CD4-positive, CD25-positive, alpha-beta regulatory T cell (primary cell): ENCODE results near the gene GALNTL6. TPM values are rescaled to one million over a fixed set of nuclear protein-coding genes. Genes with fewer than 3 reads are reported as not detected.
"Not testable (repeated sequence)": the region's sequence is repeated elsewhere in the genome, so short reads cannot be mapped to it uniquely, and the experiment has no call there.

ENCODE experiments used
- ATAC-seq, 2 donors: fragments of 150-1000 bp; cut with Tn5 transposase; one replicate each; pipeline ENCODE4 v1.10.0; 2021; ENCODE audit warnings: low read depth in 2 of 2, moderate number of reproducible peaks in 2 of 2, moderate library complexity in 1 of 2
- DNase-seq, 3 donors: peaks; one replicate each; pipeline versions ENCODE4 v3.0.0 to v3.0.0-alpha.2; 2012 to 2022; ENCODE audit warnings: mixed read lengths in 1 of 3
- H3K27ac ChIP-seq: one replicate; pipeline ENCODE4 v1.7.0; 2013; ENCODE audit warnings: mild to moderate bottlenecking, low read length; ENCODE audit not compliant: insufficient read depth, poor library complexity, severe bottlenecking
- H3K27me3 ChIP-seq: one replicate; pipeline ENCODE4 v1.7.0; 2013; ENCODE audit warnings: low read length; ENCODE audit not compliant: control insufficient read depth, insufficient read depth
- H3K36me3 ChIP-seq: one replicate; pipeline ENCODE4 v1.7.0; 2013; ENCODE audit warnings: mild to moderate bottlenecking, low read length, moderate library complexity; ENCODE audit not compliant: control insufficient read depth, insufficient read depth
- H3K4me1 ChIP-seq: 2 replicates; pipeline ENCODE4 v1.7.0; 2013; ENCODE audit warnings: mild to moderate bottlenecking, low read length; ENCODE audit not compliant: insufficient read depth, control insufficient read depth, poor library complexity, severe bottlenecking
- H3K4me3 ChIP-seq: one replicate; pipeline ENCODE4 v1.7.0; 2013; ENCODE audit warnings: low read depth, mild to moderate bottlenecking, low read length, moderate library complexity
- H3K9me3 ChIP-seq, 2 experiments: 1 replicate in 1 of 2; 2 replicates in 1 of 2; pipeline ENCODE4 v1.7.0; 2013; ENCODE audit warnings: low read length in 2 of 2, mild to moderate bottlenecking in 1 of 2, moderate library complexity in 1 of 2; ENCODE audit not compliant: control insufficient read depth in 2 of 2
- H3K27ac Mint-ChIP-seq, 3 donors: one replicate each; pipeline ENCODE4 v1.8.0; 2020 to 2022; ENCODE audit warnings: mild to moderate bottlenecking in 3 of 3, mixed read lengths in 3 of 3, moderate library complexity in 2 of 3
- H3K27me3 Mint-ChIP-seq: one replicate; pipeline ENCODE4 v1.8.0; 2022; ENCODE audit warnings: mild to moderate bottlenecking, mixed read lengths
- H3K36me3 Mint-ChIP-seq: one replicate; pipeline ENCODE4 v1.8.0; 2020; ENCODE audit warnings: mixed read lengths
- H3K4me1 Mint-ChIP-seq, 4 donors: one replicate each; pipeline ENCODE4 v1.8.0; 2020 to 2022; ENCODE audit warnings: mixed read lengths in 4 of 4, mild to moderate bottlenecking in 1 of 4
- H3K4me3 Mint-ChIP-seq, 4 donors: one replicate each; pipeline ENCODE4 v1.8.0; 2020 to 2022; ENCODE audit warnings: mild to moderate bottlenecking in 4 of 4, mixed read lengths in 4 of 4, moderate library complexity in 3 of 4
- H3K9me3 Mint-ChIP-seq, 7 donors: one replicate each; pipeline ENCODE4 v1.8.0; 2020 to 2022; ENCODE audit warnings: mixed read lengths in 7 of 7, mild to moderate bottlenecking in 3 of 7, moderate library complexity in 2 of 7
- polyA plus RNA-seq, 4 donors: library from polyadenylated mRNA; unstranded; fragments of 300-500 nt; fragmentation: Illumina TruSeq; gene quantifications; one replicate each; pipeline ENCODE4 v1.2.3, GENCODE V29; 2021
- total RNA-seq: library from RNA; stranded (reverse); gene quantifications from one replicate; pipeline ENCODE4 v1.2.3, GENCODE V29; 2022

Gene GALNTL6
- total and polyA plus RNA-seq, 5 donors from 2014 or later: not detected

- not testable (repeated sequence) for H3K27ac Mint-ChIP-seq, H3K4me3 Mint-ChIP-seq, H3K4me1 Mint-ChIP-seq, H3K9me3 ChIP-seq, H3K36me3 Mint-ChIP-seq, H3K36me3 ChIP-seq, H3K4me3 ChIP-seq, ATAC-seq, H3K27me3 ChIP-seq, H3K4me1 ChIP-seq, H3K27ac ChIP-seq, H3K9me3 Mint-ChIP-seq, DNase-seq, H3K27me3 Mint-ChIP-seq
Measured at GRCh38 chr4:173042139-173042538, 1228.9 kb downstream of the GALNTL6 start.

- Histone ChIP-seq H3K27me3 (peaks cover 3% of the 10 kb centered on the region), H3K27ac (no peak overlapping the region), H3K4me1 (no peaks in the 10 kb centered on the region), H3K9me3 (no peaks in the 10 kb centered on the region), H3K4me3 (no peak overlapping the region), H3K36me3 (no peaks in the 10 kb centered on the region)
- DNase-seq (no peak), ATAC-seq (no peak)
- Mint-ChIP-seq H3K27ac (no peak overlapping the region), H3K9me3 (peaks cover 0 to 5% (median 0%) of the 10 kb centered on the region in 7 donors), H3K36me3 (no peaks in the 10 kb centered on the region), H3K27me3 (peaks cover 3% of the 10 kb centered on the region), H3K4me3 (no peak overlapping the region), H3K4me1 (no peaks in the 10 kb centered on the region)
Measured at GRCh38 chr4:173044340-173044739, 1231.1 kb downstream of the GALNTL6 start.

- no peaks in the 10 kb centered on the region for H3K9me3 ChIP-seq
- H3K4me1 ChIP-seq: no peaks in the 10 kb centered on the region
- Mint-ChIP-seq H3K4me1 (no peaks in the 10 kb centered on the region), H3K9me3 (peaks cover 0 to 5% (median 0%) of the 10 kb centered on the region in 7 donors), H3K36me3 (no peaks in the 10 kb centered on the region), H3K4me3 (no peak overlapping the region), H3K27ac (no peak overlapping the region), H3K27me3 (peaks cover 4% of the 10 kb centered on the region)
- ATAC-seq (no peak), DNase-seq (no peak)
- H3K27me3 ChIP-seq: no peaks in the 10 kb centered on the region
- no peaks in the 10 kb centered on the region for H3K36me3 ChIP-seq
- no peak overlapping the region for H3K27ac ChIP-seq
- no peak overlapping the region for H3K4me3 ChIP-seq
Measured at GRCh38 chr4:173045571-173045970, 1232.4 kb downstream of the GALNTL6 start.

- H3K27ac ChIP-seq: no peak overlapping the region
- H3K4me1 Mint-ChIP-seq: no peaks in the 10 kb centered on the region
- no peaks in the 10 kb centered on the region for H3K4me1 ChIP-seq
- no peaks in the 10 kb centered on the region for H3K9me3 ChIP-seq
- peaks cover 0 to 5% (median 0%) of the 10 kb centered on the region in 7 donors for H3K9me3 Mint-ChIP-seq
- no peak overlapping the region for H3K27ac Mint-ChIP-seq
- no peak overlapping the region for H3K4me3 ChIP-seq
- no peaks in the 10 kb centered on the region for H3K27me3 ChIP-seq
- H3K4me3 Mint-ChIP-seq: no peak overlapping the region
- peaks cover 4% of the 10 kb centered on the region for H3K27me3 Mint-ChIP-seq
- no peaks in the 10 kb centered on the region for H3K36me3 ChIP-seq
- no peaks in the 10 kb centered on the region for H3K36me3 Mint-ChIP-seq
- ATAC-seq: no peak
- DNase-seq: no peak
Measured at GRCh38 chr4:173046144-173046543, 1232.9 kb downstream of the GALNTL6 start.

GRCh38 chr4:173046818-173047217, 1233.6 kb downstream of the GALNTL6 start:
- Histone ChIP-seq H3K36me3 (no peaks in the 10 kb centered on the region), H3K27me3 (no peaks in the 10 kb centered on the region), H3K4me1 (no peaks in the 10 kb centered on the region), H3K4me3 (no peak overlapping the region), H3K9me3 (no peaks in the 10 kb centered on the region), H3K27ac (no peak overlapping the region)
- ATAC-seq (no peak), DNase-seq (no peak)
- Mint-ChIP-seq H3K36me3 (no peaks in the 10 kb centered on the region), H3K27me3 (peaks cover 4% of the 10 kb centered on the region), H3K4me1 (no peaks in the 10 kb centered on the region), H3K4me3 (no peak overlapping the region), H3K27ac (no peak overlapping the region), H3K9me3 (peaks cover 0 to 5% (median 0%) of the 10 kb centered on the region in 7 donors)

GRCh38 chr4:173051232-173051631, 1238.0 kb downstream of the GALNTL6 start:
- no peak for DNase-seq
- Histone ChIP-seq H3K27ac (no peak overlapping the region), H3K9me3 (no peaks in the 10 kb centered on the region), H3K27me3 (peaks cover 2% of the 10 kb centered on the region), H3K4me1 (no peaks in the 10 kb centered on the region), H3K36me3 (no peaks in the 10 kb centered on the region), H3K4me3 (no peak overlapping the region)
- Mint-ChIP-seq H3K4me1 (no peaks in the 10 kb centered on the region), H3K9me3 (no peaks in the 10 kb centered on the region), H3K27ac (no peak overlapping the region), H3K27me3 (peaks cover 8% of the 10 kb centered on the region), H3K4me3 (no peak overlapping the region), H3K36me3 (no peaks in the 10 kb centered on the region)
- no peak for ATAC-seq

- Mint-ChIP-seq H3K27me3 (peaks cover 8% of the 10 kb centered on the region), H3K4me1 (no peaks in the 10 kb centered on the region), H3K4me3 (no peak overlapping the region), H3K27ac (no peak overlapping the region), H3K36me3 (no peaks in the 10 kb centered on the region), H3K9me3 (no peaks in the 10 kb centered on the region)
- Histone ChIP-seq H3K4me1 (no peaks in the 10 kb centered on the region), H3K27me3 (peaks cover 2% of the 10 kb centered on the region), H3K27ac (no peak overlapping the region), H3K9me3 (no peaks in the 10 kb centered on the region), H3K36me3 (no peaks in the 10 kb centered on the region), H3K4me3 (no peak overlapping the region)
- no peak for DNase-seq
- no peak for ATAC-seq
Measured at GRCh38 chr4:173051716-173052115, 1238.5 kb downstream of the GALNTL6 start.

GRCh38 chr4:173052439-173052838, 1239.2 kb downstream of the GALNTL6 start:
- Histone ChIP-seq H3K27ac (no peak overlapping the region), H3K27me3 (peaks cover 2% of the 10 kb centered on the region), H3K36me3 (no peaks in the 10 kb centered on the region), H3K4me3 (no peak overlapping the region), H3K4me1 (no peaks in the 10 kb centered on the region), H3K9me3 (no peaks in the 10 kb centered on the region)
- Mint-ChIP-seq H3K27me3 (peaks cover 8% of the 10 kb centered on the region), H3K9me3 (peaks cover 0 to 1% (median 0%) of the 10 kb centered on the region in 7 donors), H3K27ac (no peak overlapping the region), H3K4me1 (no peaks in the 10 kb centered on the region), H3K4me3 (no peak overlapping the region), H3K36me3 (no peaks in the 10 kb centered on the region)
- no peak for ATAC-seq
- DNase-seq: no peak
